Measurements from ENCODE around the gene ADD1.

- TF ChIP-seq CTCF (IDR thresholded peaks at IDR 0.05) (no peak), EP300 (IDR thresholded peaks at IDR 0.05) (no peak)
Measured at GRCh38 chr4:2950221-2950989, 106.8 kb downstream of the ADD1 start.

All from tibial nerve (tissue), 4 donors.